Spleen (tissue), 7 donors: Measurements from ENCODE around the gene YIPF5.

Experiments
- POLR2A ChIP-seq, 3 donors: fragments of 450-650 bp; IDR thresholded peaks; one replicate each; pipeline ENCODE4 v1.5.1; 2017; ENCODE audit warnings: antibody characterized with exemption in 3 of 3, mild to moderate bottlenecking in 1 of 3
- TF ChIP-seq, protein P1 (sequence below), 11 experiments: fragments of 200-600 bp in 7 of 11; fragments of 450-650 bp in 4 of 11; sonication (generic) in 4 of 11; IDR thresholded peaks in 8 of 11; conservative IDR thresholded peaks in 3 of 11; 1 replicate in 7 of 11; 2 replicates in 4 of 11; pipeline versions ENCODE4 v1.4.0 to v1.8.0; 2016 to 2021; ENCODE audit warnings: antibody characterized with exemption in 11 of 11, inconsistent platforms in 4 of 11, mild to moderate bottlenecking in 1 of 11
- donor health status: DM: no; HTN: no; CAD: no; lungs with moderate emphysema.
- donor health status: DM: no; HTN: no; CAD: no.
- donor health status: DM: no; HTN: no; CAD: no.

DNA sequence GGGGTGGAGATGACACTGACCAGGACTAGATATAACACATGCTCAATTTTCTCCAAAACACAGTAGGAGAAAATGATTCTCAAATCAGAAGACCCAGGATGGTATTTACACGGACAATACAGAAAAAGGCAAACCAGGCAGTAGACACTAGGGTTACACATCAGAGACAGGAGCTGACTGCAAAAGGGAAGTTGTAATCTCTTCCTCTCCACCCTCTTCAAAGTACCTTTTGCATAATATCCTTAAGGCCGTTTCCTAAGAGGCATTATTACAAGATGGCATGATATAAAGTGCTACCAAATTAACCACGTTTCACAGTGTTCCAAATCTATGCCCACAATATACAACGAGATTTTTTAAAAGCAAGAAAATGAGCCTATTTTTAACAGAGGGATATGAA is 39.2 kb downstream of the YIPF5 start:
- no peak for TF ChIP-seq POLR2A (IDR thresholded peaks at IDR 0.05)
- TF ChIP-seq, protein P1, sequence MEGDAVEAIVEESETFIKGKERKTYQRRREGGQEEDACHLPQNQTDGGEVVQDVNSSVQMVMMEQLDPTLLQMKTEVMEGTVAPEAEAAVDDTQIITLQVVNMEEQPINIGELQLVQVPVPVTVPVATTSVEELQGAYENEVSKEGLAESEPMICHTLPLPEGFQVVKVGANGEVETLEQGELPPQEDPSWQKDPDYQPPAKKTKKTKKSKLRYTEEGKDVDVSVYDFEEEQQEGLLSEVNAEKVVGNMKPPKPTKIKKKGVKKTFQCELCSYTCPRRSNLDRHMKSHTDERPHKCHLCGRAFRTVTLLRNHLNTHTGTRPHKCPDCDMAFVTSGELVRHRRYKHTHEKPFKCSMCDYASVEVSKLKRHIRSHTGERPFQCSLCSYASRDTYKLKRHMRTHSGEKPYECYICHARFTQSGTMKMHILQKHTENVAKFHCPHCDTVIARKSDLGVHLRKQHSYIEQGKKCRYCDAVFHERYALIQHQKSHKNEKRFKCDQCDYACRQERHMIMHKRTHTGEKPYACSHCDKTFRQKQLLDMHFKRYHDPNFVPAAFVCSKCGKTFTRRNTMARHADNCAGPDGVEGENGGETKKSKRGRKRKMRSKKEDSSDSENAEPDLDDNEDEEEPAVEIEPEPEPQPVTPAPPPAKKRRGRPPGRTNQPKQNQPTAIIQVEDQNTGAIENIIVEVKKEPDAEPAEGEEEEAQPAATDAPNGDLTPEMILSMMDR (IDR thresholded peaks at IDR 0.05 in 8 of 11, conservative IDR thresholded peaks at IDR 0.05 in 3 of 11): no peak
